Adrenal gland (tissue), 12 donors: ENCODE data around the gene PRMT9. TPM values are rescaled to one million over a fixed set of nuclear protein-coding genes. Genes with fewer than 3 reads are reported as not detected.

ENCODE experiments used
- DNase-seq, 7 donors: peaks; one replicate each; pipeline ENCODE4 v3.0.0-alpha.2; 2019 to 2020
- H3K27ac ChIP-seq, 5 donors: fragments of 200-600 bp; sonication (generic) in 4 of 5; 1 replicate in 3 of 5; 2 replicates in 2 of 5; pipeline versions ENCODE4 v1.5.1 to v1.8.0; 2016 to 2020; ENCODE audit warnings: mild to moderate bottlenecking in 1 of 5
- H3K27me3 ChIP-seq: fragments of 200-600 bp; 2 replicates; pipeline ENCODE4 v1.8.0; 2021
- H3K36me3 ChIP-seq, 2 donors: fragments of 200-600 bp; replicated peaks in 1 of 2; 1 replicate in 1 of 2; 2 replicates in 1 of 2; pipeline versions ENCODE4 v1.5.1 to v1.8.0; 2018 to 2022
- H3K4me1 ChIP-seq, 2 donors: fragments of 200-600 bp; replicated peaks in 1 of 2; 1 replicate in 1 of 2; 2 replicates in 1 of 2; pipeline versions ENCODE4 v1.5.1 to v1.8.0; 2018 to 2021
- H3K4me3 ChIP-seq, 4 donors: fragments of 200-600 bp; sonication (generic) in 3 of 4; one replicate each; pipeline ENCODE4 v1.5.1; 2016 to 2018
- H3K9me3 ChIP-seq, 3 donors: fragments of 200-600 bp; sonication (generic) in 1 of 3; replicated peaks in 1 of 3; 1 replicate in 2 of 3; 2 replicates in 1 of 3; pipeline versions ENCODE4 v1.5.1 to v1.8.0; 2016 to 2021
- CTCF ChIP-seq, 6 experiments: fragments of 450-650 bp in 4 of 6; fragments of 200-600 bp in 2 of 6; sonication (generic) in 1 of 6; IDR thresholded peaks; 1 replicate in 5 of 6; 2 replicates in 1 of 6; pipeline versions ENCODE4 v1.5.1 to v1.8.0; 2016 to 2021; ENCODE audit warnings: antibody characterized with exemption in 6 of 6, mild to moderate bottlenecking in 2 of 6, moderate library complexity in 1 of 6
- POLR2A ChIP-seq, 2 donors: fragments of 450-650 bp; IDR thresholded peaks; one replicate each; pipeline ENCODE4 v1.6.1; 2017; ENCODE audit warnings: antibody characterized with exemption in 2 of 2, mild to moderate bottlenecking in 2 of 2, moderate library complexity in 1 of 2
- WGBS, 4 donors: extraction: QIAGEN DNeasy Blood & Tissue Kit in 2 of 4; methylation state at CpG; one replicate each; pipeline versions ENCODE4 v1.1.5 to v1.1.7; 2013 to 2017; 5-methylcytosine and 5-hydroxymethylcytosine counted together
- intact Hi-C, 2 donors: fragments of 100-400 bp; cut with DNase I; formaldehyde crosslinking; loops; one replicate each; pipeline versions ENCODE4 v1.14.1 to v1.15.0; 2022 to 2023
- polyA plus RNA-seq, 3 donors: library from polyadenylated mRNA; stranded (reverse); fragments of 200-250 nt in 2 of 3; fragments of 350-450 nt in 1 of 3; fragmentation: Illumina TruSeq in 1 of 3; extraction: RNeasy Lipid Tissue Mini Kit (QIAGEN cat#74804) in 1 of 3; gene quantifications; one replicate each; pipeline ENCODE4 v1.2.3, GENCODE V29; 2013 to 2014
- total RNA-seq, 9 donors: library from RNA; depleted of rRNA in 4 of 9; stranded (reverse); fragments of >200 nt in 4 of 9; fragments of 120-200 nt in 1 of 9; fragmentation: NEBNext Ultra II Directional in 1 of 9; extraction: Animal tissue kit (Norgen Biotek cat#: 25700) in 1 of 9; gene quantifications; one replicate each; pipeline versions ENCODE4 v1.1.0 to v1.2.4, GENCODE V29; 2013 to 2023
- donor health status: healthy with polysubstance abuse.
- donor health status: Bipolar disorder and iron deficiency.
- donor health status: DM: yes; HTN: yes; CAD: no.
- donor health status: DM: no; HTN: no; CAD: no.
- donor health status: DM: no; HTN: no; CAD: no.
- donor health status: DM: yes; HTN: yes; CAD: no.

Gene PRMT9
- total and polyA plus RNA-seq, 12 donors, result 5.4 to 19.6 (median 11.3) TPM

- H3K4me1 ChIP-seq, result peaks cover 6 to 8% of the 10 kb centered on the region in 2 donors
- DNase-seq, result no peak
- no peak overlapping the region for H3K4me3 ChIP-seq
- TF ChIP-seq POLR2A (IDR thresholded peaks at IDR 0.05), result no peak
- TF ChIP-seq CTCF (IDR thresholded peaks at IDR 0.05), result no peak
- no peak overlapping the region for H3K27ac ChIP-seq
- H3K27me3 ChIP-seq, result no peaks in the 10 kb centered on the region
- intact Hi-C loops, result loop anchor here in 1 of 2 donors (10.0 kb wide), 1 partner anchor 48 kb away; no protein-coding TSS in a partner anchor
- WGBS, 4 donors, result 84 to 95% (median 88%) methylated on average over 4 of the region's 4 CpGs
- H3K9me3 ChIP-seq, result no peaks in the 10 kb centered on the region
- H3K36me3 ChIP-seq, result peaks cover 0 to 62% of the 10 kb centered on the region in 2 donors
These were observed 57.1 kb downstream of the PRMT9 start for GRCh38 chr4:147626903-147627302.

GRCh38 chr4:147625733-147626132, 58.2 kb downstream of the PRMT9 start:
- TF ChIP-seq POLR2A (IDR thresholded peaks at IDR 0.05), result no peak
- no peak for TF ChIP-seq CTCF (IDR thresholded peaks at IDR 0.05)
- intact Hi-C loops, result loop anchor here in 1 of 2 donors (10.0 kb wide), 1 partner anchor 49 kb away; no protein-coding TSS in a partner anchor
- Histone ChIP-seq H3K4me1 (peaks cover 17 to 20% of the 10 kb centered on the region in 2 donors), H3K27ac (no peak overlapping the region), H3K9me3 (no peaks in the 10 kb centered on the region), H3K27me3 (no peaks in the 10 kb centered on the region), H3K36me3 (peaks cover 0 to 62% of the 10 kb centered on the region in 2 donors), H3K4me3 (no peak overlapping the region)
- no peak for DNase-seq
- 88 to 89% (median 88%) methylated on average over 6 of the region's 6 CpGs for WGBS, 4 donors

- H3K27me3 ChIP-seq, result no peaks in the 10 kb centered on the region
- DNase-seq, result no peak
- 81 to 88% (median 84%) methylated on average over 2 of the region's 2 CpGs for WGBS, 4 donors
- H3K4me3 ChIP-seq, result no peak overlapping the region
- TF ChIP-seq POLR2A (IDR thresholded peaks at IDR 0.05) (no peak), CTCF (IDR thresholded peaks at IDR 0.05) (no peak)
- H3K27ac ChIP-seq, result no peak overlapping the region
- H3K36me3 ChIP-seq, result peaks cover 0 to 19% of the 10 kb centered on the region in 2 donors
- H3K4me1 ChIP-seq, result peaks cover 26 to 54% of the 10 kb centered on the region in 2 donors
- H3K9me3 ChIP-seq, result no peaks in the 10 kb centered on the region
- intact Hi-C loops, result loop anchor here in 1 of 2 donors (10.0 kb wide), 1 partner anchor 54 kb away; no protein-coding TSS in a partner anchor
These were observed 63.6 kb downstream of the PRMT9 start for GRCh38 chr4:147620315-147620714.

- intact Hi-C loops, result no loop called here
- WGBS, 4 donors, result 9 to 13% (median 11%) methylated on average over 17 of the region's 17 CpGs
- Histone ChIP-seq H3K27ac (peak overlapping the region; percentile 68 to 90 (median 84)), H3K9me3 (no peaks in the 10 kb centered on the region), H3K4me1 (peaks cover 26 to 54% of the 10 kb centered on the region in 2 donors), H3K36me3 (peaks cover 0 to 8% of the 10 kb centered on the region in 2 donors), H3K4me3 (peak overlapping the region; percentile 60 to 97 (median 88)), H3K27me3 (no peaks in the 10 kb centered on the region)
- no peak for DNase-seq
- no peak for TF ChIP-seq POLR2A (IDR thresholded peaks at IDR 0.05)
These were observed 65.9 kb downstream of the PRMT9 start for GRCh38 chr4:147617841-147618691.
